Measurements from ENCODE around the gene MAGEE1.

The MAGEE1 gene, protein sequence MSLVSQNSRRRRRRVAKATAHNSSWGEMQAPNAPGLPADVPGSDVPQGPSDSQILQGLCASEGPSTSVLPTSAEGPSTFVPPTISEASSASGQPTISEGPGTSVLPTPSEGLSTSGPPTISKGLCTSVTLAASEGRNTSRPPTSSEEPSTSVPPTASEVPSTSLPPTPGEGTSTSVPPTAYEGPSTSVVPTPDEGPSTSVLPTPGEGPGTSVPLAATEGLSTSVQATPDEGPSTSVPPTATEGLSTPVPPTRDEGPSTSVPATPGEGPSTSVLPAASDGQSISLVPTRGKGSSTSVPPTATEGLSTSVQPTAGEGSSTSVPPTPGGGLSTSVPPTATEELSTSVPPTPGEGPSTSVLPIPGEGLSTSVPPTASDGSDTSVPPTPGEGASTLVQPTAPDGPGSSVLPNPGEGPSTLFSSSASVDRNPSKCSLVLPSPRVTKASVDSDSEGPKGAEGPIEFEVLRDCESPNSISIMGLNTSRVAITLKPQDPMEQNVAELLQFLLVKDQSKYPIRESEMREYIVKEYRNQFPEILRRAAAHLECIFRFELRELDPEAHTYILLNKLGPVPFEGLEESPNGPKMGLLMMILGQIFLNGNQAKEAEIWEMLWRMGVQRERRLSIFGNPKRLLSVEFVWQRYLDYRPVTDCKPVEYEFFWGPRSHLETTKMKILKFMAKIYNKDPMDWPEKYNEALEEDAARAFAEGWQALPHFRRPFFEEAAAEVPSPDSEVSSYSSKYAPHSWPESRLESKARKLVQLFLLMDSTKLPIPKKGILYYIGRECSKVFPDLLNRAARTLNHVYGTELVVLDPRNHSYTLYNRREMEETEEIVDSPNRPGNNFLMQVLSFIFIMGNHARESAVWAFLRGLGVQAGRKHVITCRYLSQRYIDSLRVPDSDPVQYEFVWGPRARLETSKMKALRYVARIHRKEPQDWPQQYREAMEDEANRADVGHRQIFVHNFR

DNA sequence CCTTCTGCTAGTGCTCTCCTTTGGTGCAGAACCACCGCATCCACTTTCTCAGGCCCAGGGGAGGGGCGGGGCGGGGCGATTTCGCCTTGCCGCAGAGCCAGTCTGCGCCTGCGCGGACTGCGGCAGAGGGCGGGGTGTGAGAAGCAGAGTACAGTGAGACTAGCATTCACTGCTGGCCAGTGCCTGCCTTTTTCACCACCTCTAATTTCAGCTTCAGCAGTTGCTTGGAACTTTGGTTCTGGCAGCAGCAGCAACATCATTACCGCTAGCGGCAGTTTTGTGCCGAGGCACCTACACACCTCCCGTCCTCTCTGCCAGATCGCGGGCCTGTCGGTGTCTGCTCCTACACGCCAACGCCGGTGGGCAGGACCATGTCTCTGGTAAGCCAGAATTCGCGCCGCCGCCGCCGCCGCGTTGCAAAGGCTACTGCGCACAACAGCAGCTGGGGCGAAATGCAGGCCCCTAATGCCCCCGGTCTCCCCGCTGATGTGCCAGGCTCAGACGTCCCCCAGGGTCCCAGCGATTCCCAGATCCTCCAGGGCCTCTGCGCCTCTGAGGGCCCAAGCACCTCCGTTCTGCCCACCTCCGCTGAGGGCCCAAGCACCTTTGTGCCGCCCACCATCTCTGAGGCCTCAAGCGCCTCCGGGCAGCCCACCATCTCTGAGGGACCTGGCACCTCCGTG, at the start of gene MAGEE1:
Gene MAGEE1, plus strand, starts transcription at position 151 of the 683 bp plus-strand sequence. Its CDS starts 221 bp downstream, at position 372.
- DNase-seq, result peak; percentile 54

DNA sequence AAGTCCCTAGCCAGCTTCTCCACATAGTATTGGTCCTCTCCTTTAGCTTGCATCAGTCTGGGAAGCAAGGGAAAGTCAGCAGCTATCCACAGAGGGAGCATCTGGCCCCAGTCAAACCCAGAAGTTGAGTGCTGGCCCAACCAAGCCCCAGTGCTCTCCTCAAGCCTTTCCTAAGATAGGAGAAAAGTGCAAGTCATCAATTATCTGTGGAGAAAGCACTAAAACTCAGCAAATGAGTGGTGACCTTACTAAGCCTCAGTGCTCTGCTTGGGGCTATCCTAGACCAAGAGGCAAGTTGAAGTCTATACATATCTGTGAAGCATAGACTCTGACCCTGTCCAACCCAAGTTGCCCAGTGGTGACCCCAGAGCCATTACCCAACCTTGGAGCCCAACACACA, 28.5 kb upstream of the MAGEE1 start:
- no peak for DNase-seq

DNA sequence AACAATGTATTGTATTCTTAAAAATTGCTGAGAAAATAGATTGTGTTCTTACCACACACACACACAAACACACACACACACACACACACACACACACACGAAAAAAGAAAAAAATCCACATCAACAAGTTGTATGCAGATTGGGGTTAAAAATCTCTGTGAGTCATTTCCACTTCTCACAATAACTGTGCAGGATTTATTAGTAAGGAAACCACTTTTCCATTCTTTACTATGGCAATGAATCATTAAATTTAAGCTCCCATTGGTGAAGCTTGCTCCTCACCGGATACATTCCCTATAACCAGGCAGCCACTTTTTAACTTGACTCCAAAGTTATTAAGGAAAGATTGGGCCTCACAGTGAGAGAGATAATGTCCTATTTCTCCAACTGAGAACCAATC, 19.7 kb upstream of the MAGEE1 start:
- no peak for DNase-seq

DNA sequence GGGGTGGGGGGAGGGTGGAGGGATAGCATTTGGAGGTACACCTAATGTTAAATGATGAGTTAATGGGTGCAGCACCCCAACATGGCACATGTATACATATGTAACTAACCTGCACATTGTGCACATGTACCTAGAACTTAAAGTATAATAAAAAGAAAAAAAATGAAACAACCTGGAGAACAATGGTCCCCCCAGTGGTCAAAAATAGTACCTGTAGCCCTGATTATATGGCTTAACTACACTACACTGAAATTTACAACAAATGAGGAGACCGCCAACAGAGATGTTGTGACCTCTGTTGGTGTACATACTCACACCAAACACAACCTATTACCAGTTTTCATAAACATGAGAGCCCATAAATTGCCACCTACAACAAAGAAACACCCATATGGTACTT, 7.3 kb upstream of the MAGEE1 start:
- DNase-seq, result no peak

DNA sequence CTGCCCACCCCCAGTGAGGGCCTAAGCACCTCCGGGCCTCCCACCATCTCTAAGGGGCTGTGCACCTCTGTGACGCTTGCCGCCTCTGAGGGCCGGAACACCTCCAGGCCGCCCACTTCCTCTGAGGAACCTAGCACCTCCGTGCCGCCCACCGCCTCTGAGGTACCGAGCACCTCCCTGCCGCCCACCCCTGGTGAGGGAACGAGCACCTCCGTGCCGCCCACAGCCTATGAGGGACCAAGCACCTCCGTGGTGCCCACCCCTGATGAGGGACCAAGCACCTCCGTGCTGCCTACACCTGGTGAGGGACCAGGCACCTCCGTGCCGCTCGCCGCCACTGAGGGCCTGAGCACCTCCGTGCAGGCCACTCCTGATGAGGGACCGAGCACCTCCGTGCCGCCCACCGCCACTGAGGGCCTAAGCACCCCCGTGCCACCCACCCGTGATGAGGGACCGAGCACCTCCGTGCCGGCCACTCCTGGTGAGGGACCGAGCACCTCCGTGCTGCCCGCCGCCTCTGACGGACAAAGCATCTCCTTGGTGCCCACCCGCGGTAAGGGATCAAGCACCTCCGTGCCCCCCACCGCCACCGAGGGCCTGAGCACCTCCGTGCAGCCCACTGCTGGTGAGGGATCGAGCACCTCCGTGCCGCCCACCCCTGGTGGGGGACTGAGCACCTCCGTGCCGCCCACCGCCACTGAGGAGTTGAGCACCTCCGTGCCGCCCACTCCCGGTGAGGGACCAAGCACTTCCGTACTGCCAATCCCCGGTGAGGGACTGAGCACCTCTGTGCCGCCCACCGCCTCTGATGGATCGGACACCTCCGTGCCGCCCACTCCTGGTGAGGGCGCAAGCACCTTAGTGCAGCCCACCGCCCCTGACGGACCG, 977 bp downstream of the MAGEE1 start:
- no peak for DNase-seq

DNA sequence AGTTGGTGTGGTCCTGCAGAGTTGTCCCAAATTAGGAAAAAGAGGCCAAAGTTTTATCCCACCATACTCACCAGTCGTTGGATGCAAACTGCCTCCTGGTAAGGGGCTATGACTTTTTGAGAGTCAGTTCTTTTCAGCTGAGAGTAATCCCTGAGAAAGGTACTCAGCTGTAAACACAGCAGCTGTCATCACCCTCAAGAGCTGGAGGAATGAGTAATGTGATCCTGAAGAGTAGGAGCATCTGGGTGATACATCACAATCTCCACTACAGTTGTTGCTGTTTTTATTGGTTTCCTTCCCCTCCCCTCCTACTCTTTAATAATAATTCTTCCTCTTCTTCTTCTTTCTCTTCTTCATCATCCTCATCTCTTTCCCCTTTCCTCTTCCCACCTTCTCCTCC, 5.7 kb downstream of the MAGEE1 start:
- DNase-seq, result peak; percentile 0

DNA sequence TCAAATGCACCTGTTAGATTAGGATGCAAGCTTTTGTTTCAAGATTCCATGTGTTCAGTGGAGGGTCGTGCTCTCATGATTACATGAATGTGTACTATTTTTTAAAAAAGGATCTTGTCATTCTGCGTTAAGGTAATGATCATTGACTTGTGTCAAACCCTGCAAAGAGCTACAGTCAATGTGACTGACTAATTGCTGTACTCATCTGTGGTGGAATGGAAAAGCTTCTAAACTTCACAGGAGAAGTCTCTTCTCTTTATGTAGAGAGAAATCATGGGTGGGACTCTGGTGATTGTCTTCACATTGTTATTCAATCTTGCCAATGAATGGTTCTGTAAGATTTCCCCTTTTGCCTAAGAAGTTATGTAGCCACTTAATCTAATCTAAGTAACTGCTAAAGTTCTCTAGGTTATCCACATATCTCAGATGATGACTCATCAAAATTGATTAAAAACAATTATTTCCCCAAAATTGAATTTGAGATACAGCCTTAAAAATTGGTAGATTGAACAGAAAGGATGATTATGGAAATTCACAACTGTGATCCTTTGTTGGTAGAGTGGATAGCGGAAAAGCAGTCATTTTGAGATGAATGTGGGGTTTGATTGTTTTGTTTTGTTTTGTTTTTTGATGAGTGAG, 6.7 kb downstream of the MAGEE1 start:
- no peak for DNase-seq

DNA sequence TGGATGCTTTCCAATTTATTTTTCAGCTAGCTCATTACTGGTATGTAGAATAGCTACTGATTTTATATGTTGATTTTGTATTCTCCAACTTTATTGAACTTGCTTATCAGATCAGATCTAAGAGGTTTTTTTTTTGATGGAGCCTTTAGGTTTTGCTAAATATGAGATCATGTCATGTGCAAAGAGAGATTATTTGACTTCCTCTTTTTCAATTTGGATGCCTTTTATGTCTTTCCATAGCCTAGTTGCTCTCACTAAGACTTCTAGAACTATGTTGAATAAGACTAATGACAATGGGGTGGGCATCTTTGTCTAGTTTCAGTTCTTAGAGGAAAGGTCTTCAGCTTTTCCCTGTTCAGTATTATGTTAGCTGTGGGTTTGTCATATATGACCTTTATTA, 11.7 kb downstream of the MAGEE1 start:
- DNase-seq, result no peak

DNA sequence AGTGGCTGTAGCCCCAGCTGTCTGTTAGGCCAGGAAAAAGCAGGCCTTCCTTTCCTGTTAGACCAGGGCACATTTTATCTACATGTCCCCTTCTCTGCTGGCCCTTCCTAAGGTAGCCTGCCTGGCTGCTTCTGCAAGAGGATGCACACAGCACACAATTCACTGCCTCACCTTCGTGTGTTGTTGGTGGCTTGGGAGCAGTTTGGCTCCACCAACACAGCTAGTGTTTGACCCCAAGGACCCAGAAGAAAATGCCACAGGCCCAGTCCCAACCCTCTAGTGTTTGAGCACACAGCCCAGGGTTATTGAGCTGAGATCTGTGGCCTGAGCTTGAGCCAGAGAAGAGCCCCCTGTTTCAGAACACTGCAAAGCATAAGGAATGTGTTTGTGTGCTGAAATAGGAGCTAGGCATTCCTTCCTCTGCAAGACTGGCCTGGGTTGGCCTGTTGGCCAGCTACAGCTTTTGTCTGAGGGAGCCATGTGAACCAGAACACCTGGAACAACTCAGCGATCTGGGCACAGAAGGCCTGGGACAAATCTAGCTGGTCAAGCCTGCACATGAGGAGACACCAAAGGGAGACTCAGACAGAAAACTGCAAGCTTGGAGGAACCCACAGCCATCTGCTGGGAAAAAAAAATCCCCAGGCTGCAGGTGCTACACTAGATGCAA, 26.4 kb downstream of the MAGEE1 start:
- DNase-seq, result no peak

DNA sequence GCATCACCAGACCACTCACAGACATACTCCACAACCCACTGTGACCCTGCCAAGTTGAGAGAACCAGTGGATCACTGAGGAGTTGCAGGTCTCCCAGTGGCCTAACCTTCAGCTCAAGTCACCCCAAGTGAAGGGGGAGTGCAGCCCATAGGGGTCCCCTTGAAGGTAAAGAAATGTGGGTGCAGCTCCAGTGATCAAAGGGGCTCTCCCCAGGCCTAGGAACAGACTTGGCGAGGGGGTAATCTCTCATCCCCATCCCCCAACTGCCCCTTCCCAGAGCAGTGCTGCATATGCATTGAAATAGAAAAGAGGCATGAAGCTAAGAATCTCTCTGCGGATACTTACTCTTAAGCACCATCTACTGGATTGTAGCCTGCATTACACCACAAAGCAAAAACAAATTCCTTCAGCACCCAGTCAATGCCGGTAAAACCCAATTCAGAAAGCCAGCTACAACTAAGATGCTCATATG, 27.0 kb downstream of the MAGEE1 start:
- peak; percentile 0 for DNase-seq

DNA sequence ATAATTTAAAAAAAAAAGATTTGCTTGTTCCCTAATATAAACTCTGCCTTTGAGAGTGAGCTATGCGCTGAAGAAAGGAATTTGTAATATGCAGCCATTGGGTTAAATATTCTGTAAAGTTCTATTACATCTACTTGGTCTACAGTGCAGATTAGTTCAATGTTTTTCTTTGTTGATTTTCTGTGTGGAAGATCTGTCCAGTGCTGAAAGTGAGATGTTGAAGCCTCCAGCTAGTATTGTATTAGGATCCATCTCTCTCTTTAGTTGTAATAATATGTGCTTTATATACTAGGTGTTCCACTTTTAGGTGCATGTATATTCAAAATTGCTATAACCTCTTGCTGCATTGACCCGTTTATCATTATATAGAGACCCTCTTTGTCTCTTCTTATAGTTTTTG, 49.8 kb downstream of the MAGEE1 start:
- DNase-seq, result no peak
